HepG2 (cell line): ENCODE measurements around the gene ACACA. TPM values are rescaled to one million over a fixed set of nuclear protein-coding genes. Genes with fewer than 3 reads are reported as not detected.

Experiments used
- ATAC-seq: fragments of 200-7000 bp; cut with Tn5 transposase; 3 replicates; pipeline ENCODE4 v1.9.1; 2020; ENCODE audit warnings: mild to moderate bottlenecking, moderate library complexity
- BruUV-seq: library from RNA; stranded (reverse); fragments of 400-500 nt; replicated peaks from 2 replicates; lab custom pipeline; 2021; lab: Mats Ljungman, UMichigan
- CTCF ChIA-PET: fragments of 300-600 bp; formaldehyde crosslinking; extraction: SDS; loops from one replicate; lab custom pipeline; 2021; ENCODE audit warnings: low total read pairs, inconsistent platforms, low intra/inter-chr PET ratio; lab: Yijun Ruan, JAX
- POLR2A ChIA-PET: fragments of 350-600 bp; sonication (Branson Sonifier 250); formaldehyde crosslinking; loops from one replicate; lab custom pipeline; 2020; ENCODE audit warnings: antibody characterized with exemption, inconsistent platforms; lab: Yijun Ruan, JAX
- DNase-seq: peaks from one replicate; pipeline ENCODE4 v3.0.0-alpha.2; 2015; ENCODE audit warnings: low spot score
- FAIRE-seq: peaks from 3 replicates; lab custom pipeline; 2011; peaks lifted over from hg19 to GRCh38; lab: Jason Lieb, UNC
- H2AFZ ChIP-seq: one replicate; pipeline ENCODE4 v1.6.1; 2011; ENCODE audit warnings: low read length, inconsistent platforms
- H3K27ac ChIP-seq: fragments of 300-600 bp; 3 replicates; pipeline ENCODE4 v1.8.0; 2011; ENCODE audit warnings: mixed run types, mild to moderate bottlenecking, mixed read lengths, low read length, inconsistent platforms; ENCODE audit not compliant: insufficient read depth; ENCODE audit errors: extremely low read length
- H3K27me3 ChIP-seq, 2 experiments: fragments of 200-600 bp in 1 of 2; 2 replicates in 1 of 2; 3 replicates in 1 of 2; pipeline versions ENCODE4 v1.6.0 to v1.8.0; 2011; ENCODE audit warnings: low read length in 2 of 2, mild to moderate bottlenecking in 2 of 2, moderate library complexity in 2 of 2, inconsistent platforms in 1 of 2; ENCODE audit not compliant: insufficient read depth in 2 of 2, control insufficient read depth in 1 of 2
- H3K36me3 ChIP-seq, 2 experiments: fragments of 200-600 bp in 1 of 2; replicated peaks in 1 of 2; 2 replicates in 1 of 2; 3 replicates in 1 of 2; pipeline versions ENCODE4 v1.5.1 to v1.8.0; 2011; ENCODE audit warnings: low read length in 2 of 2, inconsistent platforms in 1 of 2; ENCODE audit not compliant: insufficient read depth in 2 of 2, control insufficient read depth in 1 of 2
- H3K4me1 ChIP-seq: 2 replicates; pipeline ENCODE4 v1.5.1; 2012; ENCODE audit warnings: low read length, inconsistent platforms; ENCODE audit not compliant: insufficient read depth
- H3K4me2 ChIP-seq: 2 replicates; pipeline ENCODE4 v1.6.0; 2011; ENCODE audit warnings: low read depth, low read length, inconsistent platforms
- H3K4me3 ChIP-seq, 3 experiments: fragments of 200-600 bp in 1 of 3; sonication (generic), shearing (Covaris generic) in 1 of 3; replicated peaks in 1 of 3; 2 replicates each; pipeline ENCODE4 v1.5.1; 2011 to 2016; ENCODE audit warnings: low read length in 3 of 3, inconsistent platforms in 2 of 3, low read depth in 2 of 3, mild to moderate bottlenecking in 2 of 3, control low read depth in 1 of 3, mixed read lengths in 1 of 3; ENCODE audit not compliant: insufficient read depth in 1 of 3
- H3K79me2 ChIP-seq: one replicate; pipeline ENCODE4 v1.6.1; 2011; ENCODE audit warnings: low read length, inconsistent platforms; ENCODE audit not compliant: insufficient read depth
- H3K9ac ChIP-seq: 2 replicates; pipeline ENCODE4 v1.6.0; 2011; ENCODE audit warnings: mild to moderate bottlenecking, low read depth, low read length, inconsistent platforms; ENCODE audit not compliant: insufficient read depth
- H3K9me3 ChIP-seq: 2 replicates; pipeline ENCODE4 v1.5.1; 2012; ENCODE audit warnings: mild to moderate bottlenecking, low read length
- H4K20me1 ChIP-seq: 2 replicates; pipeline ENCODE4 v1.6.0; 2011; ENCODE audit warnings: inconsistent platforms, mild to moderate bottlenecking, low read length, moderate library complexity; ENCODE audit not compliant: insufficient read depth
- ATF1 ChIP-seq: IDR thresholded peaks from 2 replicates; pipeline ENCODE4 v1.6.1; 2016; ENCODE audit warnings: mild to moderate bottlenecking, control low read depth
- FOXA3 ChIP-seq: IDR thresholded peaks from 2 replicates; pipeline ENCODE4 v1.6.1; 2016; ENCODE audit warnings: missing genetic modification reagents, missing compliant biosample characterization
- ISX ChIP-seq: sonication (generic); formaldehyde crosslinking; conservative IDR thresholded peaks from 2 replicates; pipeline ENCODE4 v1.5.0; 2020; ENCODE audit warnings: missing genetic modification reagents
- NFE2L2 ChIP-seq: fragments of 150-350 bp; IDR thresholded peaks from 2 replicates; pipeline ENCODE4 v1.6.1; 2014; ENCODE audit warnings: low read length
- SAFB2 ChIP-seq: sonication (generic); formaldehyde crosslinking; IDR thresholded peaks from 2 replicates; pipeline ENCODE4 v1.5.1; 2020; ENCODE audit warnings: missing genetic modification reagents, low read depth, mild to moderate bottlenecking, borderline replicate concordance
- SIN3A ChIP-seq: IDR thresholded peaks from 2 replicates; pipeline ENCODE4 v1.6.1; 2011; ENCODE audit warnings: low read depth, mild to moderate bottlenecking, control low read depth, low read length, borderline replicate concordance
- TRAFD1 ChIP-seq: sonication (generic); formaldehyde crosslinking; IDR thresholded peaks from 2 replicates; pipeline ENCODE4 v1.5.1; 2020; ENCODE audit warnings: missing genetic modification reagents, mild to moderate bottlenecking, borderline replicate concordance
- ZHX1 ChIP-seq: sonication (generic); formaldehyde crosslinking; IDR thresholded peaks from 2 replicates; pipeline ENCODE4 v1.8.1; 2022; ENCODE audit warnings: low read depth, mild to moderate bottlenecking, missing genetic modification reagents
- ZNF383 ChIP-seq: sonication (generic); formaldehyde crosslinking; IDR thresholded peaks from 2 replicates; pipeline ENCODE4 v1.4.0; 2020; ENCODE audit warnings: missing genetic modification reagents, mild to moderate bottlenecking, borderline replicate concordance
- ZNF839 ChIP-seq: sonication (generic); formaldehyde crosslinking; IDR thresholded peaks from 2 replicates; pipeline ENCODE4 v1.4.0; 2020; ENCODE audit warnings: missing genetic modification reagents, mild to moderate bottlenecking, borderline replicate concordance
- ZNF850 ChIP-seq: sonication (generic); formaldehyde crosslinking; conservative IDR thresholded peaks from 2 replicates; pipeline ENCODE4 v1.9.0; 2021; ENCODE audit warnings: mild to moderate bottlenecking, missing genetic modification reagents
- WGBS: methylation state at CpG from one replicate; pipeline ENCODE4 v1.1.6; 2017; ENCODE audit warnings: low lambda C conversion rate; 5-methylcytosine and 5-hydroxymethylcytosine counted together
- in situ Hi-C: cut with HindIII; loops from 2 replicates; pipeline ENCODE4 v1.10.0; 2017; ENCODE audit warnings: low pct_unique_long_range_greater_than_20kb; ENCODE audit not compliant: extremely low pct_ligation_motif_present
- intact Hi-C: fragments of 100-400 bp; cut with micrococcal nuclease; formaldehyde crosslinking; loops from one replicate; pipeline ENCODE4 v1.10.0; 2022; ENCODE audit not compliant: unreplicated experiment
- polyA plus RNA-seq, 8 experiments: library from polyadenylated mRNA; depleted of rRNA in 3 of 8; stranded (reverse) in 7 of 8; unstranded in 1 of 8; fragments of >200 nt; fragmentation: Illumina TruSeq in 4 of 8; extraction: Trizol in 4 of 8; gene quantifications; 2 replicates each; pipeline versions ENCODE4 v1.2.1 to v1.2.3, GENCODE V29; 2011 to 2016; ENCODE audit warnings: low read depth in 4 of 8, missing spikeins in 1 of 8, mixed read lengths in 1 of 8; ENCODE audit not compliant: insufficient read depth in 1 of 8
- total RNA-seq, 5 experiments: library from RNA; depleted of rRNA; stranded (reverse); fragments of >200 nt; fragmentation: Illumina TruSeq; extraction: Trizol; gene quantifications; 2 replicates each; pipeline ENCODE4 v1.2.3, GENCODE V29; 2016; ENCODE audit warnings: low read depth in 1 of 5

ACACA gene
- total and polyA plus RNA-seq, 2 of the 13 experiments (the other 11 are each of a cell fraction or from before 2014, with no cell fraction given): 39.2 to 47.2 TPM

DNA sequence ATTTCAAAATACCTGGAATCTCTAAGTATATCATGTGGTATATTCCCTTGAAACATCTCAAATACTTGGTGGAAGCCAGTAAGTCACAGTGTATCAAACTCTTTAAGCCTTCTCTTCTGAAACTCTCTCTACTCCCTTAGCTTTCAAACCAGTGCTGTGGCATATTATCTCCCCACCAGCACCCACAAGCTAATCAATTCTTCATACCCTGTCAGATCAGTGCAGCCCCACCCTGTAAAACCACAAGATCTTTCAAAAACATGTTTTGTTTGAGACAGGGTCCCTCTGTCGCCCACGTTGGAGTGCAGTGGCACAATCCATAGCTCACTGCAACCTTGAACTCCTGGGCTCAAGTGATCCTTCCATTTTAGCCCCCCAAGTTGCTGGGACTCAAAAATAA, 122.4 kb downstream of the ACACA start:
- no peak for ATAC-seq
- ChIA-PET POLR2A (no interaction called here), CTCF (no interaction called here)
- in situ Hi-C loops: no loop called here
- no peak overlapping the region for H3K4me2 ChIP-seq
- H3K4me1 ChIP-seq: no peaks in the 10 kb centered on the region
- no peak overlapping the region for H2AFZ ChIP-seq
- BruUV-seq: no TSS peak
- TF ChIP-seq ISX (CRISPR knock-in tag): no peak
- H3K4me3 ChIP-seq: no peak overlapping the region
- no peak for DNase-seq
- no peak overlapping the region for H3K9ac ChIP-seq
- H3K79me2 ChIP-seq: peaks cover 7% of the 10 kb centered on the region
- no peak overlapping the region for H3K27ac ChIP-seq
- no peaks in the 10 kb centered on the region for H3K9me3 ChIP-seq
- no peaks in the 10 kb centered on the region for H3K27me3 ChIP-seq
- intact Hi-C loops: no loop called here
- no peaks in the 10 kb centered on the region; the same call in 1 of the 2 replicates for H4K20me1 ChIP-seq
- FAIRE-seq: no peak
- 81% methylated on average over 2 of the region's 2 CpGs for whole genome bisulfite sequencing
- peaks cover 3 to 39% of the 10 kb centered on the region in 2 experiments; a peak in 3 of 5 replicates for H3K36me3 ChIP-seq

- Histone ChIP-seq H3K27ac (no peak overlapping the region), H3K4me3 (no peak overlapping the region), H3K36me3 (peaks cover 3 to 39% of the 10 kb centered on the region in 2 experiments; a peak in 3 of 5 replicates), H2AFZ (no peak overlapping the region), H3K27me3 (no peaks in the 10 kb centered on the region), H3K4me2 (no peak overlapping the region), H3K9ac (no peak overlapping the region), H3K4me1 (no peaks in the 10 kb centered on the region), H3K9me3 (no peaks in the 10 kb centered on the region), H3K79me2 (peaks cover 6% of the 10 kb centered on the region)
- FAIRE-seq (no peak), DNase-seq (no peak), ATAC-seq (no peak)
- intact Hi-C loops: no loop called here
- CTCF ChIA-PET: no interaction called here
- BruUV-seq: no TSS peak
- no peak for TF ChIP-seq ZHX1 (CRISPR knock-in tag)
- TF ChIP-seq FOXA3 (CRISPR knock-in tag): no peak
- no peak for TF ChIP-seq ZNF850 (CRISPR knock-in tag)
- no peak for TF ChIP-seq NFE2L2
- TF ChIP-seq ATF1 (CRISPR knock-in tag): no peak
- TF ChIP-seq TRAFD1 (CRISPR knock-in tag): no peak
- TF ChIP-seq ZNF839 (CRISPR knock-in tag): no peak
- TF ChIP-seq SIN3A: no peak
- TF ChIP-seq ZNF383 (CRISPR knock-in tag): no peak
- no peak for TF ChIP-seq SAFB2 (CRISPR knock-in tag)
- TF ChIP-seq, all 625 proteins: peak for 0
- H4K20me1 ChIP-seq: no peaks in the 10 kb centered on the region
- POLR2A ChIA-PET: no interaction called here
- in situ Hi-C loops: no loop called here
Measured at GRCh38 chr17:37283414-37283961, 123.1 kb downstream of the ACACA start.
